NK-92 treated with Interleukin-12 subunit alpha and Interleukin-12 subunit beta, amount 100 ng/mL, for 24 hours (cell line): Measurements from ENCODE around the gene CKMT1B.
"Not testable (repeated sequence)": the region's sequence is repeated elsewhere in the genome, so short reads cannot be mapped to it uniquely, and the experiment has no call there.

Experiments used
- DNase-seq: peaks from one replicate; lab custom pipeline; 2025; lab: John Stamatoyannopoulos, UW

The CKMT1B gene

GRCh38 chr15:43593328-43594190, at the start of gene CKMT1B:
TSS of gene CKMT1B (plus strand) at chr15:43594027. CDS start at chr15:43594219, 192 bp downstream.
- DNase-seq, result not testable (repeated sequence)

DNA sequence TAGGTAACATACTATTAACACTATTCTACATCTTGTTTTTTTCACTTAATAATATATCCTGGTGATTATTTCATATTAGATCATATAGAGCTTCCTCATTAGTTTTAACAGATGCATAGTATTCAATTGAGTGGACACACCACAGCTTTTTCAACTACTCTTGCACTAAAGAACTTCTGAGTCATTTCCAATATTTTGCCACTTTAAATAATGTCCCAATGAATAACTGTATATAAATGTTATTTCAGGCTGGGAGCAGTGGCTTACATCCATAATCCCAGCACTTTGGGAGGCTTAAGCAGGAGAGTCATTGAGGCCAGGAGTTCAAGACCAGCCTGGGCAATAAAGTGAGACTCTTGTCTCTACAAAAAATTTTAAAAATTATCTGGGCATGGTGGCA, 49.6 kb upstream of the CKMT1B start:
- no peak for DNase-seq

- no peak for DNase-seq
Measured at GRCh38 chr15:43545426-43545825, 48.4 kb upstream of the CKMT1B start.

- DNase-seq, result no peak
Measured at GRCh38 chr15:43547539-43547938, 46.3 kb upstream of the CKMT1B start.

GRCh38 chr15:43550527-43551363, 43.1 kb upstream of the CKMT1B start:
- no peak for DNase-seq

GRCh38 chr15:43552256-43552655, 41.6 kb upstream of the CKMT1B start:
- no peak for DNase-seq

GRCh38 chr15:43552986-43553385, 40.8 kb upstream of the CKMT1B start:
- no peak for DNase-seq

DNA sequence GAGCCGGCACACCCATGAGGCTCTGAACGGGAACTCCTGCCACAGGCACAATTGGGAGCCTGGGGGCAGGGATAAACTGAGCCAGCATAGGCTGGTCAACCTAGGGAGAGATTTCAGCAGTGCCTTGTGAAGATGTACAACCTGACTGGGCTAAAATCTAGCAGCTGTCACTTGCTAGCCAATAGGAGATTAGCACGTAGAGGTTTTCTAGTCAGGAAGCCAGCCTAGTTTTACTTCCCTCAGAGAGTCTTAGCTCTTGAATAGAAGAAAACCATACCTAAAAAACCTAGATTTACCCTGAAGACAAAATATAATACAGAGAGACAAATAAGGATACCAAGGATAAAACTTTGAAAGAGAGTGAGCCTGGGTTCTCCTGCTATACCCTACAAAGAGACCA, 31.1 kb upstream of the CKMT1B start:
- not testable (repeated sequence) for DNase-seq

- not testable (repeated sequence) for DNase-seq
Measured at GRCh38 chr15:43563793-43564192, 30.0 kb upstream of the CKMT1B start.

DNA sequence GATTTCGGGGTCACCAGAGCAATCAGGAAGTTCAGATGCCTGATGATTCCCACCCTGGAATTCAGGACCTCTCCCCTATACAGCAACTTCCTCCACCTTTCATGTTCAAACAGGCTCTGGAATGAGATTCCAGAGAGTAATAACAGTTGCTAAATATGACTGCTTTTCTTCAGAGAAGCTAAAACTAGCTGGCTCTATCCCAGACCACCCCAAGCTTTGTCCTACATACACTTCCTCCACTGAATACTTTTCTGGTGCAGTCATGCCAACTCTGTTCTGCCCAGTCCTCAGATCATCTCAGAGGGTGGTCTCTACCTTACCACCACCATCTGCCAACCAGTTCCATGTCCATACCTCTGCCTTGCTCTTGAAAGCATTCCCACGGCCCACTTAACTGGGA, 27.2 kb upstream of the CKMT1B start:
- DNase-seq, result not testable (repeated sequence)

- not testable (repeated sequence) for DNase-seq
Measured at GRCh38 chr15:43574607-43575006, 19.2 kb upstream of the CKMT1B start.

GRCh38 chr15:43589778-43590466, 3.9 kb upstream of the CKMT1B start, which contains the start of gene PPIP5K1:
TSS of gene PPIP5K1 (minus strand) at chr15:43590208. CDS start at chr15:43584504, 5,704 bp downstream.
- DNase-seq, result not testable (repeated sequence)

DNA sequence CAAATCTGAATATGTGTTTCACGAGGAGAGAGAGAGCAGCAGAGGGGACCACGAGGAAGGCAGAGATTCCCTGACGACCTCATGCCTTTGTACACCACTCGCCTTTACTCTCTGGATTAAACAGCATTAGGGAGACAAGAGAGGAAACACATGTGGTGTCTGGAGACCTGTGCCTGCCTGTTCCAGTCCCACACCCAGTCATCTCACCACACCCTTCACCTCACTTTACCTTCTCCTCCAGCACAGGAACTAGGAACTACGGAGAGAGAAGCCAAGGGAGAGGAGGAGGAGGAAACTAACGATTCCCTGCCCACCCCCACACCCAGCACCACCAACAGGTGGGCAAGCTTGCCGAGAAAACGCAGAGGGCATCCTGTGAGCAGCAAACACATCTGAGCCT, 986 bp upstream of the CKMT1B start:
- DNase-seq, result not testable (repeated sequence)

DNA sequence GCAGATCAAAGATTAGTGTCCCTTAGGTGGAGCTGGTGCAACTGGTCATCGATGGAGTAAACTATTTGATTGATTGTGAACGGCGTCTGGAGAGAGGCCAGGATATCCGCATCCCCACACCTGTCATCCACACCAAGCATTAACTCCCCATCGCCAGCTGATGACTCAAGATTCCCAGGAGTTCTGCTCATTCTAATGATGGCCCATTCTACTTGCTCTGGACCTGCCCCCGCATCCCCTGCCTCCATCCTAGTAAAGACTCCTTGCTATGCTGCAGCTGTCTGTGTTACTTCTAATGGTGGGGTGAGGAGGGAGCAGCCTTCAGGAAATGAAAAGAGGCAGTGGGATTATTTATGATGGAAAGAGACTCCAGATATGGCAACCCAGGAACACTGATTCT, 5.3 kb downstream of the CKMT1B start:
- DNase-seq, result not testable (repeated sequence)

GRCh38 chr15:43600200-43600599, 6.4 kb downstream of the CKMT1B start:
- not testable (repeated sequence) for DNase-seq

DNA sequence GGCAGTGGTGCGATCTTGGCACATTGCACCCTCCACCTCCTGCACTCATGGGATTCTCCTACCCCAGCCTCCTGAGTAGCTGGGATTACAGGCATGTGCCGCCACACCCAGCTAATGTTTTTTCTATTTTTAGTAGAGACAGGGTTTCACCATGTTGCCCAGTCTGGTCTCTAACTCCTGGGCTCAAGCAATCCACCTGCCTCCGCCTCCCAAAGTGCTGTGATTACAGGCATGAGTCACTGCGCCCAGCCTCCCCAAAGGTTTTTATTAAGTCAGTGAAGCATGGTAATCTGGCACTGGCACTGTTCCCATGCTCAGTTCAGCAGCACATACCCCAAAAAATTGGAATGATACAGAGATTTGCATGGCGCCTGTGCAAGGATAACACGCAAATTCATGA, 8.4 kb downstream of the CKMT1B start:
- not testable (repeated sequence) for DNase-seq

DNA sequence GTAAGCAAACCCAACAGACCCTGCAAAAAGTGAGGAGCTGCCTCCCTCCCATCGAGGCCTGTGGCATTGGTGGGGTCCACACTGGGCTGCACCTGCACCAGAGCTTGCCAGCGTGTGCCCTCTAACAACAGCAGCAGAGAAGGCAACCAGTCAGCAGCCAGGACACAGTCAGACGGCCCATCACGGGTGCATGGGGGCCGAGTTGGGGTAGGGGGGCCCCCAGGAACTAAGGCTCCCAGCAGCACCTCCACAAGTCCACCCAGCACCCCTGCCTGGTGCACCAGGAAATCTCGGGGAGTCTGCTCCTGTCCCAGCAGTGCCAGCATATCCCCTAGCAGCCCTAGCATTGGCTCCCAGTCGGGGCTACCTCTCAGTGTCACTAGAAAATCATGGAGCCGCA, 23.9 kb downstream of the CKMT1B start:
- DNase-seq, result not testable (repeated sequence)

DNA sequence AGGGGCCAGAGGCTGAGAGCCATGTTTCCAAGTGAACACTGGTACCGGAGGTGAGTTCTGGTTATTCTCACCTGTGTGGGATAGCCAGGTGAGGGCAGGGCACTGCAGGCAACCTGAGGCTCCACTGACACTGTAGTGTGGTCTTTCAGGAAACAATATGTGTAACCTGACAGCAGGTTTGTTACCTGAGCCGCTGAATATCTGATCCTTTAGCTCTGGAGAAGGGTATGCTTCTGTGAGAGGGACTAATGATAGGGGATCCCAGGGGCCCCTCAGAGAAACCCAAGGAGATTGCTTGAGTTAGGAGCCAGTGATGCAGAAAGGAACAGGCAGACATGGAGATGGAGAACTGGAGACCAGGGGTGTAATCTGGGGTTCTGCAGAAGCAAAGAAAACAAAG, 24.9 kb downstream of the CKMT1B start, which contains the start of gene STRC:
Gene STRC, minus strand, starts transcription at position 101 of the 400 bp plus-strand sequence. Its CDS starts 78 bp downstream, at position 23.
- DNase-seq, result not testable (repeated sequence)

DNA sequence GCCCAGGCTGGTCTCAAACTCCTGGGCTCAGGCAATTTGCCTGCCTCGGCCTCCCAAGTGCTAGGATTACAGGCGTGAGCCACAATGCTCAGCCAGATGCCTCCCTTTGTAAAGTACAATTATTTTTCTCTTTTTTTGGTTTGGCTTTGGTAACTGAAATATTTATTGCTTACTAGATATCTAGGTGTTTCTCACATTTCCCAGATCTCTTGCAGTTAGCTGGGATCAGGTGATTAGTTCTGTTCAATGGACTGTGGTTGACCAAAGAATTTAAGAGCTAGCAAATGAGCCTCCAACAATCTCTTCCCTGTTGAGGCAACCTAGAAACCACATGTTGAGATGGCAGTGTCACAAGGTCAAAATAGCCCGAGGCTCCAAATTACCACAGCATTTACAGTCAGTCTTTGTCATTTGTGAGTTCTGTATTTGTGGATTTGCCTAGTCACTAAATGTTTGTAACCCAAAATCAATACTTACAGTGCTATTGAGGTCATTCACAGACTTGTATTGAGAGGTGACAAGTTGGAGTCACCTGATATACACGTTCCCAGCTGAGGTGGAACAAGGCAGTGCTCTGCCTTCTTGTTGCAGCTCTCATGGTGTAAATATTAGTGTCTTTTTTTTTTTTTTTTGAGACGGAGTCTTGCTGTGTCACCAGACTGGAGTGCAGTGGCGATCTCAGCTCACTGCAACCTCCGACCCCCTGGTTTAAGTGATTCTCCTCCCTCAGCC, 28.4 kb downstream of the CKMT1B start:
- not testable (repeated sequence) for DNase-seq

DNA sequence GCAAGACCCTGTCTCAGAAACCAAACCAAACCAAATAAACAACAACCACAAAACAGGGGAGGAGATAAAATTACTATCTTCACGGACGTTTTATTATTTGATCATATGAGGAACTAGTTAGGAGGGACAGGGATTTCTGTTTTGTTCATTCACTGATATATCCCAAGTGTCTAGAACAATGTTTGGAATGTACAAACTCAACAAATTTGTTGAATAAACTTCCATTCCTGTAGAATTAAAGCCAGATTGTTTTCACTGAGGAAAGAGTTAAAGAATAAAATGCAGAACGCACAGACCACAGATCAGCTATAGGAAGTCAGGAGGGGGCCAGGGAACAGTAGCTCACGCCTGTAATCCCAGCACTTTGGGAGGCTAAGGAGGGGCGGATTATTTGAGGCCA, 31.3 kb downstream of the CKMT1B start:
- DNase-seq, result no peak

- DNase-seq, result not testable (repeated sequence)
Measured at GRCh38 chr15:43626937-43627336, 33.1 kb downstream of the CKMT1B start.
